ENCODE data around the gene PDE2A. TPM values are rescaled to one million over a fixed set of nuclear protein-coding genes. Genes with fewer than 3 reads are reported as not detected.

PDE2A gene
- total and polyA plus RNA-seq, 11 donors: 16.8 to 53.7 (median 23.7) TPM

DNA sequence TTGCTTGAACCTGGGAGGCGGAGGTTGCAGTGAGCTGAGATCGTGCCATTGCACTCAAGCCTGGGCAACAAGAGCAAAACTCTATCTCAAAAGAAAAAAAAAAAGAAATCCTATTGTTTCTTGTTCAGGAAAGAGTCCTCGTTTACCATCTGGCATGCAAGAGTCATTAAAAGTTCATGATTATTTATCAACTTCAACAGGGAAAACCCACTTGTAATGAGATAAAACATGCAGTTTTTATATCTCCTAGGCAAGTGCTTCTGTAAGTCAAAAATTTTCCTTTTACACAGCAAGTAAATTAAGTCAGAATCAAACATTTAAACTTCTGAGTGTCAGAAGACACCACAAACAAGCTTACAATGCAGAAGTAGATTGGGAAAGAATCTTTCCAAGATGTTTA is 145.2 kb downstream of the PDE2A start:
- H3K4me3 ChIP-seq: no peak overlapping the region
- intact Hi-C loops (cut with DNase I): no loop called here
- H3K4me1 ChIP-seq: no peaks in the 10 kb centered on the region
- no peak for DNase-seq
- H3K36me3 ChIP-seq: no peaks in the 10 kb centered on the region
- no peaks in the 10 kb centered on the region for H3K9me3 ChIP-seq
- no peak overlapping the region for H3K27ac ChIP-seq
- ATAC-seq: no peak
- H3K27me3 ChIP-seq: peaks cover 0 to 11% (median 0%) of the 10 kb centered on the region in 9 donors
- 61 to 66% (median 64%) methylated on average over 3 of the region's 3 CpGs for WGBS, 4 donors
- TF ChIP-seq POLR2A (IDR thresholded peaks at IDR 0.05) (no peak), CTCF (IDR thresholded peaks at IDR 0.05) (no peak)

GRCh38 chr11:72528121-72528520 is 146.1 kb downstream of the PDE2A start:
- no peaks in the 10 kb centered on the region for H3K9me3 ChIP-seq
- H3K36me3 ChIP-seq: no peaks in the 10 kb centered on the region
- H3K4me1 ChIP-seq: no peaks in the 10 kb centered on the region
- peaks cover 0 to 8% (median 0%) of the 10 kb centered on the region in 9 donors for H3K27me3 ChIP-seq
- intact Hi-C loops (cut with DNase I): no loop called here
- H3K27ac ChIP-seq: no peak overlapping the region
- DNase-seq (no peak), ATAC-seq (no peak)
- 43 to 70% (median 59%) methylated on average over 3 of the region's 3 CpGs for WGBS, 4 donors
- TF ChIP-seq CTCF (IDR thresholded peaks at IDR 0.05): no peak
- no peak for TF ChIP-seq POLR2A (IDR thresholded peaks at IDR 0.05)
- H3K4me3 ChIP-seq: no peak overlapping the region

MicroRNAs within 50 kb of the gene (microRNA counts, 767-probe panel; counts per million panel counts)
- microRNA hsa-miR-139-3p: 3,351 to 3,651 counts per million in 2 donors
- microRNA hsa-miR-139-5p: 3,386 to 3,561 counts per million in 2 donors

Small RNA genes within 50 kb of the gene (microRNA-seq; reads per million reads assigned to microRNA genes)
- gene MIR139: 5,461 to 13,231 (median 10,537) reads per million in 4 donors

Other genes starting within 250 kb of the PDE2A start
- 10 to 100 TPM; 16.7 to 28.4 (median 19.4) TPM for gene CLPB, start 239.9 kb downstream of the PDE2A start, total RNA-seq
- 10 to 100 TPM; 12.4 to 15.7 TPM for gene CLPB, start 239.9 kb downstream of the PDE2A start, polyA plus RNA-seq
- gene ARAP1, start 78.0 kb upstream of the PDE2A start, total RNA-seq: 100 to 1,000 TPM in 2 of 9 donors, 10 to 100 TPM in 7; 35.4 to 116 (median 44.0) TPM
- gene ARAP1, start 78.0 kb upstream of the PDE2A start, polyA plus RNA-seq: 10 to 100 TPM; 37.7 to 42.0 TPM
- 10 to 100 TPM; 35.2 to 78.8 (median 55.2) TPM for gene STARD10, start 119.6 kb upstream of the PDE2A start, total RNA-seq
- 100 to 1,000 TPM in 1 of 2 donors, 10 to 100 TPM in 1; 35.9 to 237 TPM for gene STARD10, start 119.6 kb upstream of the PDE2A start, polyA plus RNA-seq
- gene ATG16L2, start 140.0 kb upstream of the PDE2A start, total RNA-seq: 10 to 100 TPM in 7 of 9 donors, 1 to 10 TPM in 2; 6.0 to 28.9 (median 13.2) TPM
- gene ATG16L2, start 140.0 kb upstream of the PDE2A start, polyA plus RNA-seq: 10 to 100 TPM in 1 of 2 donors, 1 to 10 TPM in 1; 8.3 to 24.2 TPM

Measured in heart left ventricle (tissue), 16 donors.